NB4 (cell line): ENCODE measurements around the gene RRH.

Experiments used
- DNase-seq: peaks from one replicate; pipeline ENCODE4 v3.0.0; 2010; ENCODE audit warnings: low read depth
- H3K4me3 ChIP-seq: one replicate; pipeline ENCODE4 v1.5.1; 2011; ENCODE audit warnings: mild to moderate bottlenecking, low read depth, low read length, moderate library complexity
- CTCF ChIP-seq: IDR thresholded peaks from one replicate; pipeline ENCODE4 v1.5.1; 2012; ENCODE audit warnings: low read depth, low read length
- MAX ChIP-seq: IDR thresholded peaks from 2 replicates; pipeline ENCODE4 v1.6.1; 2011; ENCODE audit warnings: low read depth, low read length
- MYC ChIP-seq: IDR thresholded peaks from 2 replicates; pipeline ENCODE4 v1.6.1; 2011; ENCODE audit warnings: low read depth, low read length
- POLR2A ChIP-seq: IDR thresholded peaks from 2 replicates; pipeline ENCODE4 v1.6.1; 2011; ENCODE audit warnings: mild to moderate bottlenecking; ENCODE audit not compliant: insufficient read length; ENCODE audit errors: extremely low read depth

RRH gene

GRCh38 chr4:109815151-109816081 is 12.4 kb upstream of the RRH start, which contains the start of gene GAR1:
GAR1 (plus strand) TSS chr4:109815762; CDS start chr4:109816165, 403 bp downstream.
- peak; percentile 96 for DNase-seq
- H3K4me3 ChIP-seq: peak within 1 kb of the TSS; percentile 85
- peak; percentile 93 for TF ChIP-seq MAX
- TF ChIP-seq POLR2A: peak; percentile 69
- TF ChIP-seq MYC: peak; percentile 97
- no peak for TF ChIP-seq CTCF

- DNase-seq: peak; percentile 45
- TF ChIP-seq MYC: no peak
- TF ChIP-seq CTCF: no peak
- TF ChIP-seq MAX: no peak
- TF ChIP-seq POLR2A: no peak
Measured at GRCh38 chr4:109816082-109816442, 11.7 kb upstream of the RRH start.

GRCh38 chr4:109816894-109817293 is 10.9 kb upstream of the RRH start:
- TF ChIP-seq MYC (no peak), CTCF (no peak), MAX (no peak), POLR2A (no peak)
- peak overlapping the region; percentile 85 for H3K4me3 ChIP-seq
- no peak for DNase-seq

More at GRCh38 chr4:109816082-109816442, 11.7 kb upstream of the RRH start:
- H3K4me3 ChIP-seq: peak overlapping the region; percentile 85

GRCh38 chr4:109818268-109818667 is 9.5 kb upstream of the RRH start:
- TF ChIP-seq CTCF (no peak), MYC (no peak), MAX (no peak), POLR2A (no peak)
- DNase-seq: no peak
- no peak overlapping the region for H3K4me3 ChIP-seq

GRCh38 chr4:109820563-109820962 is 7.2 kb upstream of the RRH start:
- TF ChIP-seq POLR2A: no peak
- TF ChIP-seq CTCF: no peak
- TF ChIP-seq MYC: no peak
- TF ChIP-seq MAX: no peak
- no peak for DNase-seq
- no peak overlapping the region for H3K4me3 ChIP-seq
